ENCODE data around the gene LARGE1.

Gene LARGE1

GRCh38 chr22:33798401-33798800 lies 121.9 kb downstream of the LARGE1 start:
- TF ChIP-seq CEBPB (IDR thresholded peaks at IDR 0.05): no peak
- TF ChIP-seq TAF1 (IDR thresholded peaks at IDR 0.05; ENCODE audit: low read depth): no peak
- no peak for TF ChIP-seq TEAD4 (IDR thresholded peaks at IDR 0.05)
- no peak for TF ChIP-seq REST (IDR thresholded peaks at IDR 0.05; ENCODE audit: low read depth)
- no peak for TF ChIP-seq USF1 (IDR thresholded peaks at IDR 0.05)
- TF ChIP-seq ZBTB7A (IDR thresholded peaks at IDR 0.05; ENCODE audit: low read depth): no peak
- TF ChIP-seq FOXM1 (IDR thresholded peaks at IDR 0.05; ENCODE audit: borderline replicate concordance, low read depth): no peak
- TF ChIP-seq NFIC (IDR thresholded peaks at IDR 0.05): no peak
- TF ChIP-seq EGR1 (IDR thresholded peaks at IDR 0.05): no peak
- no peak for TF ChIP-seq RAD21 (IDR thresholded peaks at IDR 0.05; ENCODE audit: low read depth)
- TF ChIP-seq TCF12 (IDR thresholded peaks at IDR 0.05; ENCODE audit: low read depth): no peak
- no peak for TF ChIP-seq MAX (IDR thresholded peaks at IDR 0.05)
- no peak for TF ChIP-seq EP300 (IDR thresholded peaks at IDR 0.05; ENCODE audit: borderline replicate concordance)
- no peak for TF ChIP-seq CREB1 (IDR thresholded peaks at IDR 0.05; ENCODE audit: low read depth)
- TF ChIP-seq YY1 (IDR thresholded peaks at IDR 0.05; ENCODE audit: low read depth): no peak

GRCh38 chr22:33796494-33796893 lies 123.8 kb downstream of the LARGE1 start:
- TF ChIP-seq NFIC (IDR thresholded peaks at IDR 0.05): no peak
- no peak for TF ChIP-seq FOXM1 (IDR thresholded peaks at IDR 0.05; ENCODE audit: borderline replicate concordance, low read depth)
- TF ChIP-seq REST (IDR thresholded peaks at IDR 0.05; ENCODE audit: low read depth): no peak
- no peak for TF ChIP-seq TAF1 (IDR thresholded peaks at IDR 0.05; ENCODE audit: low read depth)
- no peak for TF ChIP-seq RAD21 (IDR thresholded peaks at IDR 0.05; ENCODE audit: low read depth)
- TF ChIP-seq EP300 (IDR thresholded peaks at IDR 0.05; ENCODE audit: borderline replicate concordance): no peak
- TF ChIP-seq EGR1 (IDR thresholded peaks at IDR 0.05): no peak
- no peak for TF ChIP-seq CEBPB (IDR thresholded peaks at IDR 0.05)
- TF ChIP-seq TCF12 (IDR thresholded peaks at IDR 0.05; ENCODE audit: low read depth): no peak
- no peak for TF ChIP-seq MAX (IDR thresholded peaks at IDR 0.05)
- no peak for TF ChIP-seq USF1 (IDR thresholded peaks at IDR 0.05)

- TF ChIP-seq TCF12 (IDR thresholded peaks at IDR 0.05; ENCODE audit: low read depth): no peak
- no peak for TF ChIP-seq RAD21 (IDR thresholded peaks at IDR 0.05; ENCODE audit: low read depth)
- TF ChIP-seq NFIC (IDR thresholded peaks at IDR 0.05): no peak
- TF ChIP-seq ZBTB7A (IDR thresholded peaks at IDR 0.05; ENCODE audit: low read depth): no peak
- TF ChIP-seq CREB1 (IDR thresholded peaks at IDR 0.05; ENCODE audit: low read depth): no peak
- no peak for TF ChIP-seq CEBPB (IDR thresholded peaks at IDR 0.05)
- no peak for TF ChIP-seq TAF1 (IDR thresholded peaks at IDR 0.05; ENCODE audit: low read depth)
- no peak for TF ChIP-seq TEAD4 (IDR thresholded peaks at IDR 0.05)
- no peak for TF ChIP-seq FOXM1 (IDR thresholded peaks at IDR 0.05; ENCODE audit: borderline replicate concordance, low read depth)
- no peak for TF ChIP-seq YY1 (IDR thresholded peaks at IDR 0.05; ENCODE audit: low read depth)
- TF ChIP-seq REST (IDR thresholded peaks at IDR 0.05; ENCODE audit: low read depth): no peak
- no peak for TF ChIP-seq EP300 (IDR thresholded peaks at IDR 0.05; ENCODE audit: borderline replicate concordance)
- TF ChIP-seq USF1 (IDR thresholded peaks at IDR 0.05): no peak
- TF ChIP-seq EGR1 (IDR thresholded peaks at IDR 0.05): no peak
- no peak for TF ChIP-seq MAX (IDR thresholded peaks at IDR 0.05)
Observed at GRCh38 chr22:33793475-33793874, 126.8 kb downstream of the LARGE1 start.

GRCh38 chr22:33792832-33793231 lies 127.4 kb downstream of the LARGE1 start:
- no peak for TF ChIP-seq FOXM1 (IDR thresholded peaks at IDR 0.05; ENCODE audit: borderline replicate concordance, low read depth)
- TF ChIP-seq CEBPB (IDR thresholded peaks at IDR 0.05): no peak
- TF ChIP-seq REST (IDR thresholded peaks at IDR 0.05; ENCODE audit: low read depth): no peak
- no peak for TF ChIP-seq MAX (IDR thresholded peaks at IDR 0.05)
- TF ChIP-seq YY1 (IDR thresholded peaks at IDR 0.05; ENCODE audit: low read depth): no peak
- TF ChIP-seq CREB1 (IDR thresholded peaks at IDR 0.05; ENCODE audit: low read depth): no peak
- no peak for TF ChIP-seq TAF1 (IDR thresholded peaks at IDR 0.05; ENCODE audit: low read depth)
- no peak for TF ChIP-seq TEAD4 (IDR thresholded peaks at IDR 0.05)
- TF ChIP-seq RAD21 (IDR thresholded peaks at IDR 0.05; ENCODE audit: low read depth): no peak
- TF ChIP-seq EGR1 (IDR thresholded peaks at IDR 0.05): no peak
- no peak for TF ChIP-seq EP300 (IDR thresholded peaks at IDR 0.05; ENCODE audit: borderline replicate concordance)
- TF ChIP-seq USF1 (IDR thresholded peaks at IDR 0.05): no peak
